ENCODE results near the gene P3R3URF.

GRCh38 chr1:46181343-46182260, 5.3 kb upstream of the P3R3URF start:
- TF ChIP-seq CTCF (IDR thresholded peaks at IDR 0.05; ENCODE audit: insufficient read depth, low read length) = no peak
- TF ChIP-seq GABPA (IDR thresholded peaks at IDR 0.05; ENCODE audit: low read depth) = no peak
- TF ChIP-seq POLR2AphosphoS5 (IDR thresholded peaks at IDR 0.05; ENCODE audit: low read depth) = no peak
- no peak for TF ChIP-seq REST (IDR thresholded peaks at IDR 0.05; ENCODE audit: insufficient replicate concordance, low read depth)

Data from HL-60 (cell line).